Activated naive CD4-positive, alpha-beta T cell treated with anti-CD3 and anti-CD28 coated beads, Interleukin-2, amount 10 ng/mL, durations not matched to agents 7 days and 5 days (primary cell): ENCODE results near the gene ZCCHC2.

Experiments
- CTCF ChIA-PET: fragments of 350-600 bp; sonication (Branson Sonifier 250); formaldehyde crosslinking; loops from one replicate; lab custom pipeline; 2021; ENCODE audit warnings: antibody characterized with exemption; lab: Charles Lee
- DNase-seq: peaks from one replicate; pipeline ENCODE4 v3.0.0-alpha.2; 2020
- H3K27ac Mint-ChIP-seq: one replicate; pipeline ENCODE4 v1.8.0; 2021; ENCODE audit warnings: mild to moderate bottlenecking, moderate library complexity, mixed read lengths
- H3K27me3 Mint-ChIP-seq: one replicate; pipeline ENCODE4 v1.8.0; 2021; ENCODE audit warnings: mild to moderate bottlenecking, mixed read lengths
- H3K36me3 Mint-ChIP-seq: one replicate; pipeline ENCODE4 v1.8.0; 2021; ENCODE audit warnings: mixed read lengths
- H3K4me1 Mint-ChIP-seq: one replicate; pipeline ENCODE4 v1.8.0; 2021; ENCODE audit warnings: mixed read lengths
- H3K4me3 Mint-ChIP-seq: one replicate; pipeline ENCODE4 v1.8.0; 2021; ENCODE audit warnings: mild to moderate bottlenecking, moderate library complexity, mixed read lengths
- H3K9me3 Mint-ChIP-seq: one replicate; pipeline ENCODE4 v1.8.0; 2021; ENCODE audit warnings: mixed read lengths

ZCCHC2 gene

GRCh38 chr18:62499263-62499650 lies 23.6 kb upstream of the ZCCHC2 start:
- no peak for DNase-seq
- Mint-ChIP-seq H3K9me3 (peaks cover 6% of the 10 kb centered on the region), H3K4me3 (no peak overlapping the region), H3K27ac (no peak overlapping the region), H3K36me3 (peaks cover 11% of the 10 kb centered on the region), H3K4me1 (no peaks in the 10 kb centered on the region), H3K27me3 (peaks cover 24% of the 10 kb centered on the region)
- CTCF ChIA-PET, result interaction anchor here (1.5 kb wide), 1 partner anchor 74 kb away, joined by 5 read pairs; no protein-coding TSS in a partner anchor

GRCh38 chr18:62500174-62500573 lies 22.7 kb upstream of the ZCCHC2 start:
- H3K36me3 Mint-ChIP-seq, result peaks cover 11% of the 10 kb centered on the region
- H3K4me3 Mint-ChIP-seq, result no peak overlapping the region
- CTCF ChIA-PET, result interaction anchor here (1.2 kb wide), 1 partner anchor 10 kb away, joined by 3 read pairs; no protein-coding TSS in a partner anchor
- DNase-seq, result no peak
- no peak overlapping the region for H3K27ac Mint-ChIP-seq
- H3K9me3 Mint-ChIP-seq, result peaks cover 6% of the 10 kb centered on the region
- peaks cover 24% of the 10 kb centered on the region for H3K27me3 Mint-ChIP-seq
- H3K4me1 Mint-ChIP-seq, result peaks cover 3% of the 10 kb centered on the region

- no peak for DNase-seq
- H3K27ac Mint-ChIP-seq, result no peak overlapping the region
- CTCF ChIA-PET, result interaction anchor here (1.2 kb wide), 2 partner anchors 11 to 75 kb away, joined by 3 read pairs; no protein-coding TSS in a partner anchor
- H3K27me3 Mint-ChIP-seq, result peaks cover 20% of the 10 kb centered on the region
- H3K36me3 Mint-ChIP-seq, result peaks cover 11% of the 10 kb centered on the region
- no peak overlapping the region for H3K4me3 Mint-ChIP-seq
- peaks cover 6% of the 10 kb centered on the region for H3K9me3 Mint-ChIP-seq
- peaks cover 11% of the 10 kb centered on the region for H3K4me1 Mint-ChIP-seq
Measured at GRCh38 chr18:62500966-62501591, 21.7 kb upstream of the ZCCHC2 start.

- CTCF ChIA-PET, result interaction anchor here (0.6 to 3.1 kb wide), 5 partner anchors 16 to 117 kb away, joined by 3 to 19 read pairs (median 4); partner anchors contain the start of gene ZCCHC2
- Mint-ChIP-seq H3K4me1 (peaks cover 24% of the 10 kb centered on the region), H3K36me3 (peaks cover 22% of the 10 kb centered on the region), H3K27me3 (peaks cover 7% of the 10 kb centered on the region), H3K4me3 (peak overlapping the region; percentile 76), H3K9me3 (peaks cover 12% of the 10 kb centered on the region), H3K27ac (peak overlapping the region; percentile 99)
- DNase-seq, result peak; percentile 42
Measured at GRCh38 chr18:62505669-62506494, 16.9 kb upstream of the ZCCHC2 start.

- Mint-ChIP-seq H3K9me3 (peaks cover 17% of the 10 kb centered on the region), H3K36me3 (peaks cover 25% of the 10 kb centered on the region), H3K4me1 (peaks cover 25% of the 10 kb centered on the region), H3K27me3 (peaks cover 9% of the 10 kb centered on the region), H3K27ac (peak overlapping the region; percentile 99), H3K4me3 (peak overlapping the region; percentile 76)
- CTCF ChIA-PET, result interaction anchor here (0.6 to 3.1 kb wide), 2 partner anchors 15 to 118 kb away, joined by 3 to 19 read pairs; partner anchors contain the start of gene ZCCHC2
- DNase-seq, result no peak
Measured at GRCh38 chr18:62506495-62507143, 16.2 kb upstream of the ZCCHC2 start.

GRCh38 chr18:62509779-62510178 lies 13.0 kb upstream of the ZCCHC2 start:
- H3K9me3 Mint-ChIP-seq, result peaks cover 37% of the 10 kb centered on the region
- CTCF ChIA-PET, result interaction anchor here (1.0 kb wide), 1 partner anchor 13 kb away, joined by 3 read pairs; the partner anchor contains the start of gene ZCCHC2
- peaks cover 33% of the 10 kb centered on the region for H3K36me3 Mint-ChIP-seq

GRCh38 chr18:62510789-62511188 lies 12.0 kb upstream of the ZCCHC2 start:
- Mint-ChIP-seq H3K4me1 (peaks cover 17% of the 10 kb centered on the region), H3K27ac (no peak overlapping the region), H3K36me3 (peaks cover 33% of the 10 kb centered on the region), H3K9me3 (peaks cover 38% of the 10 kb centered on the region), H3K27me3 (peaks cover 15% of the 10 kb centered on the region), H3K4me3 (no peak overlapping the region)
- no peak for DNase-seq
- CTCF ChIA-PET, result interaction anchor here (0.8 kb wide), 1 partner anchor 13 kb away, joined by 3 read pairs; no protein-coding TSS in a partner anchor

More at GRCh38 chr18:62509779-62510178, 13.0 kb upstream of the ZCCHC2 start:
- H3K4me3 Mint-ChIP-seq, result no peak overlapping the region
- no peak overlapping the region for H3K27ac Mint-ChIP-seq
- H3K4me1 Mint-ChIP-seq, result peaks cover 25% of the 10 kb centered on the region
- DNase-seq, result no peak
- peaks cover 15% of the 10 kb centered on the region for H3K27me3 Mint-ChIP-seq

- Mint-ChIP-seq H3K27ac (no peak overlapping the region), H3K27me3 (peaks cover 15% of the 10 kb centered on the region), H3K9me3 (peaks cover 38% of the 10 kb centered on the region), H3K4me1 (peaks cover 2% of the 10 kb centered on the region), H3K4me3 (no peak overlapping the region), H3K36me3 (peaks cover 33% of the 10 kb centered on the region)
- CTCF ChIA-PET, result no interaction called here
- no peak for DNase-seq
Measured at GRCh38 chr18:62512532-62512931, 10.3 kb upstream of the ZCCHC2 start.

GRCh38 chr18:62512996-62513395 lies 9.8 kb upstream of the ZCCHC2 start:
- H3K36me3 Mint-ChIP-seq, result peaks cover 33% of the 10 kb centered on the region
- H3K27me3 Mint-ChIP-seq, result peaks cover 15% of the 10 kb centered on the region
- H3K4me3 Mint-ChIP-seq, result no peak overlapping the region
- H3K9me3 Mint-ChIP-seq, result peaks cover 38% of the 10 kb centered on the region
- no peak overlapping the region for H3K27ac Mint-ChIP-seq
- CTCF ChIA-PET, result no interaction called here
- no peak for DNase-seq
- peaks cover 2% of the 10 kb centered on the region for H3K4me1 Mint-ChIP-seq

- no peak overlapping the region for H3K4me3 Mint-ChIP-seq
- H3K4me1 Mint-ChIP-seq, result peaks cover 5% of the 10 kb centered on the region
- peaks cover 36% of the 10 kb centered on the region for H3K36me3 Mint-ChIP-seq
- H3K27ac Mint-ChIP-seq, result no peak overlapping the region
- peaks cover 42% of the 10 kb centered on the region for H3K9me3 Mint-ChIP-seq
- CTCF ChIA-PET, result no interaction called here
- DNase-seq, result no peak
- H3K27me3 Mint-ChIP-seq, result peaks cover 12% of the 10 kb centered on the region
Measured at GRCh38 chr18:62514570-62514969, 8.3 kb upstream of the ZCCHC2 start.

- Mint-ChIP-seq H3K4me1 (peaks cover 14% of the 10 kb centered on the region), H3K36me3 (peaks cover 30% of the 10 kb centered on the region), H3K27me3 (peaks cover 7% of the 10 kb centered on the region), H3K27ac (no peak overlapping the region), H3K9me3 (peaks cover 33% of the 10 kb centered on the region), H3K4me3 (no peak overlapping the region)
- no peak for DNase-seq
- CTCF ChIA-PET, result no interaction called here
Measured at GRCh38 chr18:62516242-62516641, 6.6 kb upstream of the ZCCHC2 start.

- CTCF ChIA-PET, result no interaction called here
- Mint-ChIP-seq H3K27me3 (no peaks in the 10 kb centered on the region), H3K4me1 (peaks cover 22% of the 10 kb centered on the region), H3K4me3 (no peak overlapping the region), H3K36me3 (peaks cover 15% of the 10 kb centered on the region), H3K27ac (no peak overlapping the region), H3K9me3 (peaks cover 14% of the 10 kb centered on the region)
- no peak for DNase-seq
Measured at GRCh38 chr18:62518460-62519375, 4.1 kb upstream of the ZCCHC2 start.

GRCh38 chr18:62519684-62520083 lies 3.1 kb upstream of the ZCCHC2 start:
- Mint-ChIP-seq H3K27ac (no peak overlapping the region), H3K36me3 (peaks cover 10% of the 10 kb centered on the region), H3K4me1 (peaks cover 22% of the 10 kb centered on the region), H3K4me3 (no peak overlapping the region), H3K9me3 (peaks cover 6% of the 10 kb centered on the region), H3K27me3 (no peaks in the 10 kb centered on the region)
- CTCF ChIA-PET, result no interaction called here
- no peak for DNase-seq
